ENCODE measurements around the gene ADH7.

DNA sequence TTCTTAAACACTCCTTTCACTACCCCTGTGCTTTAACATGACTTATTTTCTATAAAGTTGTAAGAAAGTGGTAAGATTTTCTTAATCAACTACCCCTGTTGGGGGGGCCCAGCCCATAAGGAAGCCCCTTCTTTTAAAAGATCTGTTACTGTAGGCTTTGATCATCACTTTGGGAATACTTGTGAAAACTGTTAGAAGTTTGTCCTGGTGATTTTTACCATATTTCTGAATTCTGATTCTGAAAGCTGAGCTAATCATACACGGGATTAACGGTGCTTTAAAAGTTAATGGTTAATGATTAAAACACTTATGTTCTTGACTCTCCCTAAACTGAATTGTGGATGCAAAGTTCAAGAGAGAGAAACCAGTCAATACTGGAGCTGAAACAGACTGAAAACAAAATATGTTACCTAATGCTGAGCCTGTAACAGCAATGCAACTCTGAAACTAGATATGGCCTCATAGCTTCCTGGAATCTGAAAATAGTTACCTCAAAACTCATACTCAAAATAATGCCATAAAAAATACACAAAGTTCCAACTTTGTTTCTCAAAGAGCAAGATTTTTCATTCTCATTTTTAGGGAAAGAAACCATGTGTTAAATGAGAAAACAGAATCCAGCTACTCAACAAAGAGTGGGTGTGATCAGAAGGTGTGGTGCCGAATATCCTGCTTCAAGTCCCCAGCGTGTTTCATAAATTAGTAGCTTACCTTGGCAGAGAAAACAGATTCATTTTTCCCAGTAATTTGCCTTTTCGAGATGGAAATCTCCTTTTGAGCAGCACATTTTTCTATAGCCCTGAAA lies 31.6 kb downstream of the ADH7 start:
- TF ChIP-seq REST (IDR thresholded peaks at IDR 0.05) = no peak
- TF ChIP-seq ZSCAN20 (CRISPR knock-in tag; IDR thresholded peaks at IDR 0.05) = no peak
- no peak for TF ChIP-seq ZNF302 (CRISPR knock-in tag; IDR thresholded peaks at IDR 0.05)
- no peak for TF ChIP-seq POLR2A (IDR thresholded peaks at IDR 0.05; ENCODE audit: low read length)
- TF ChIP-seq CTCF (IDR thresholded peaks at IDR 0.05) = no peak
- TF ChIP-seq RAD21 (conservative IDR thresholded peaks at IDR 0.05 in 1 of 2, IDR thresholded peaks at IDR 0.05 in 1 of 2) = no peak
- TF ChIP-seq EP300 (IDR thresholded peaks at IDR 0.05) = no peak
- TF ChIP-seq, protein P1, sequence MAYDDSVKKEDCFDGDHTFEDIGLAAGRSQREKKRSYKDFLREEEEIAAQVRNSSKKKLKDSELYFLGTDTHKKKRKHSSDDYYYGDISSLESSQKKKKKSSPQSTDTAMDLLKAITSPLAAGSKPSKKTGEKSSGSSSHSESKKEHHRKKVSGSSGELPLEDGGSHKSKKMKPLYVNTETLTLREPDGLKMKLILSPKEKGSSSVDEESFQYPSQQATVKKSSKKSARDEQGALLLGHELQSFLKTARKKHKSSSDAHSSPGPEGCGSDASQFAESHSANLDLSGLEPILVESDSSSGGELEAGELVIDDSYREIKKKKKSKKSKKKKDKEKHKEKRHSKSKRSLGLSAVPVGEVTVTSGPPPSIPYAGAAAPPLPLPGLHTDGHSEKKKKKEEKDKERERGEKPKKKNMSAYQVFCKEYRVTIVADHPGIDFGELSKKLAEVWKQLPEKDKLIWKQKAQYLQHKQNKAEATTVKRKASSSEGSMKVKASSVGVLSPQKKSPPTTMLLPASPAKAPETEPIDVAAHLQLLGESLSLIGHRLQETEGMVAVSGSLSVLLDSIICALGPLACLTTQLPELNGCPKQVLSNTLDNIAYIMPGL (CRISPR knock-in tag; IDR thresholded peaks at IDR 0.05; ENCODE audit: borderline replicate concordance) = no peak
- no peak for TF ChIP-seq NR3C1 (IDR thresholded peaks at IDR 0.05)
- TF ChIP-seq JUNB (IDR thresholded peaks at IDR 0.05) = no peak
- no peak for TF ChIP-seq NFE2L2 (conservative IDR thresholded peaks at IDR 0.05; ENCODE audit: low read length)

Data from A549 (cell line).